GM21367 (cell line): Measurements from ENCODE around the gene FHOD3.
"Not testable (repeated sequence)": the region's sequence is repeated elsewhere in the genome, so short reads cannot be mapped to it uniquely, and the experiment has no call there.

Experiments
- ATAC-seq: cut with Tn5 transposase; IDR thresholded peaks from one replicate; pipeline ENCODE4 v1.9.1; 2021; ENCODE audit not compliant: unreplicated experiment

FHOD3 gene

GRCh38 chr18:36809590-36810381, 512.3 kb downstream of the FHOD3 start:
- ATAC-seq: peak; percentile 98

GRCh38 chr18:36811430-36811829, 513.9 kb downstream of the FHOD3 start:
- no peak for ATAC-seq

GRCh38 chr18:36811955-36812354, 514.4 kb downstream of the FHOD3 start:
- no peak for ATAC-seq

- no peak for ATAC-seq
Measured at GRCh38 chr18:36812678-36813077, 515.2 kb downstream of the FHOD3 start.

- no peak for ATAC-seq
Measured at GRCh38 chr18:36813101-36813775, 515.7 kb downstream of the FHOD3 start.

- no peak for ATAC-seq
Measured at GRCh38 chr18:36813824-36814223, 516.3 kb downstream of the FHOD3 start.

- no peak for ATAC-seq
Measured at GRCh38 chr18:36814994-36815393, 517.5 kb downstream of the FHOD3 start.

- ATAC-seq: not testable (repeated sequence)
Measured at GRCh38 chr18:36816096-36816495, 518.6 kb downstream of the FHOD3 start.

- ATAC-seq: no peak
Measured at GRCh38 chr18:36817039-36817438, 519.5 kb downstream of the FHOD3 start.

- ATAC-seq: no peak
Measured at GRCh38 chr18:36818652-36819051, 521.1 kb downstream of the FHOD3 start.

GRCh38 chr18:36819621-36820020, 522.1 kb downstream of the FHOD3 start:
- no peak for ATAC-seq

- no peak for ATAC-seq
Measured at GRCh38 chr18:36821681-36822080, 524.2 kb downstream of the FHOD3 start.

- ATAC-seq: no peak
Measured at GRCh38 chr18:36825526-36825925, 528.0 kb downstream of the FHOD3 start.

GRCh38 chr18:36826556-36826955, 529.0 kb downstream of the FHOD3 start:
- no peak for ATAC-seq

- ATAC-seq: no peak
Measured at GRCh38 chr18:36828157-36828629, 530.7 kb downstream of the FHOD3 start.

- ATAC-seq: peak; percentile 89
Measured at GRCh38 chr18:36828630-36829361, 531.3 kb downstream of the FHOD3 start, which contains the start of the genes KIAA1328 and TPGS2. KIAA1328 (plus strand) TSS chr18:36829127; CDS start chr18:36829139, 12 bp downstream. TPGS2 (minus strand) TSS chr18:36829002; CDS start chr18:36828767, 235 bp downstream.
